DMS53 treated with DMSO at 0.1 percent for 48 hours (cell line): Measurements from ENCODE around the gene GARRE1.
"Not testable (repeated sequence)": the region's sequence is repeated elsewhere in the genome, so short reads cannot be mapped to it uniquely, and the experiment has no call there.

ENCODE experiments used
- DNase-seq: peaks from one replicate; lab custom pipeline; 2025; ENCODE audit not compliant: unreplicated experiment; lab: John Stamatoyannopoulos, UW

GARRE1 gene

GRCh38 chr19:34259367-34260095 lies 5.2 kb downstream of the GARRE1 start:
- DNase-seq: no peak

GRCh38 chr19:34260771-34261173 lies 6.4 kb downstream of the GARRE1 start:
- no peak for DNase-seq

GRCh38 chr19:34261334-34262109 lies 7.2 kb downstream of the GARRE1 start:
- DNase-seq: peak; percentile 77

GRCh38 chr19:34263745-34264237 lies 9.4 kb downstream of the GARRE1 start:
- peak; percentile 15 for DNase-seq

GRCh38 chr19:34265221-34265650 lies 10.9 kb downstream of the GARRE1 start:
- DNase-seq: no peak

GRCh38 chr19:34269081-34269480 lies 14.7 kb downstream of the GARRE1 start:
- DNase-seq: no peak

GRCh38 chr19:34269489-34269888 lies 15.1 kb downstream of the GARRE1 start:
- DNase-seq: no peak

GRCh38 chr19:34269968-34270621 lies 15.7 kb downstream of the GARRE1 start:
- no peak for DNase-seq

- DNase-seq: no peak
These were observed 18.8 kb downstream of the GARRE1 start for GRCh38 chr19:34273121-34273520.

GRCh38 chr19:34274284-34274826 lies 20.0 kb downstream of the GARRE1 start:
- DNase-seq: no peak

GRCh38 chr19:34274827-34275625 lies 20.7 kb downstream of the GARRE1 start:
- no peak for DNase-seq

- no peak for DNase-seq
These were observed 21.4 kb downstream of the GARRE1 start for GRCh38 chr19:34275705-34276104.

- no peak for DNase-seq
These were observed 22.3 kb downstream of the GARRE1 start for GRCh38 chr19:34276614-34277013.

- no peak for DNase-seq
These were observed 22.9 kb downstream of the GARRE1 start for GRCh38 chr19:34277244-34277643.

GRCh38 chr19:34278783-34279182 lies 24.4 kb downstream of the GARRE1 start:
- DNase-seq: no peak

- DNase-seq: not testable (repeated sequence)
These were observed 27.1 kb downstream of the GARRE1 start for GRCh38 chr19:34281444-34281843.

GRCh38 chr19:34282611-34283519 lies 28.5 kb downstream of the GARRE1 start:
- DNase-seq: no peak

- no peak for DNase-seq
These were observed 30.2 kb downstream of the GARRE1 start for GRCh38 chr19:34284505-34284904.

GRCh38 chr19:34287662-34288140 lies 33.3 kb downstream of the GARRE1 start:
- no peak for DNase-seq
